Measurements from ENCODE around the gene POLD1.
"Not testable (repeated sequence)": the region's sequence is repeated elsewhere in the genome, so short reads cannot be mapped to it uniquely, and the experiment has no call there.

Gene POLD1

DNA sequence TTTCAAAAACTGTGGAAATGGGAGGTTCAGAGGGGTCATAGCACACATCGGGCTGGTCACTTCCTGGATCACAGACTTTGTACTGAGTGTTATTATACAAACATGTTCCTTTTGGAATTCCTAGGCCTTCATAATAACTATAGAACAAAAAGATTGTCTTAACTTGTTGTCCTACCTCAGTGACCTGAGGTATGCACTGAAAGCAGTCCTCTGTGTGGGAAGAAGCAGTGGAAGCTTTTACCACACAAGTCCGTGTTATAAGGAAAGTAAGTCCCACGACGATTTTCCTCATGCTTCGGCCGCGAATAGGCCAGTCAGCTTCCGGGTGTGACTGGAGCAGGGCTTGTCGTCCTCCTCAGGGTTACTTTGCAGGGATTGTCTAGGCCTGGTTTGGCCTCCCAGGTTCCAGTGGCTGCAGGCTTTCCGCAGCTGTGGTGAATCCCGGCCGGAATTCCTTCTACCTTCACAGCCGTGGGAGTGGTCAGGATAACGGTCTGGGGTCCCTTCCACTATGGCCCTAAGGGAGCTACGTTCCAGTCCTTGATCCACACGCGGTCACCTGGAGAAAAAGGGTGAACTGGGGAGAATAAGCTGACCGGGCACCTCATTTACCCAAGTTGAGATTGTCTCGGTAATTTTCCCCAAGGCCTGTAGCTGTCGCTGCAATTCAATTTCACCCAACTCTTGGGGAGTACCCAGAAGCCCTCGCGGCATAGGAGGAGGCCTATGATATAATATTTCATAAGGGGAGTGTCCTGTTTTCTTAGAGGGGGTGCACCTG lies 34.7 kb upstream of the POLD1 start:
- Histone ChIP-seq H3K27me3 (ENCODE audit: insufficient read depth, low read depth, severe bottlenecking) (no peaks in the 10 kb centered on the region), H3K27ac (no peak overlapping the region), H3K4me3 (ENCODE audit: low read depth, low read length) (no peak overlapping the region), H3K36me3 (no peaks in the 10 kb centered on the region; the same call in 1 of the 2 replicates), H3K9me3 (ENCODE audit: severe bottlenecking) (no peaks in the 10 kb centered on the region)
- no peak for DNase-seq
- TF ChIP-seq, protein P1, sequence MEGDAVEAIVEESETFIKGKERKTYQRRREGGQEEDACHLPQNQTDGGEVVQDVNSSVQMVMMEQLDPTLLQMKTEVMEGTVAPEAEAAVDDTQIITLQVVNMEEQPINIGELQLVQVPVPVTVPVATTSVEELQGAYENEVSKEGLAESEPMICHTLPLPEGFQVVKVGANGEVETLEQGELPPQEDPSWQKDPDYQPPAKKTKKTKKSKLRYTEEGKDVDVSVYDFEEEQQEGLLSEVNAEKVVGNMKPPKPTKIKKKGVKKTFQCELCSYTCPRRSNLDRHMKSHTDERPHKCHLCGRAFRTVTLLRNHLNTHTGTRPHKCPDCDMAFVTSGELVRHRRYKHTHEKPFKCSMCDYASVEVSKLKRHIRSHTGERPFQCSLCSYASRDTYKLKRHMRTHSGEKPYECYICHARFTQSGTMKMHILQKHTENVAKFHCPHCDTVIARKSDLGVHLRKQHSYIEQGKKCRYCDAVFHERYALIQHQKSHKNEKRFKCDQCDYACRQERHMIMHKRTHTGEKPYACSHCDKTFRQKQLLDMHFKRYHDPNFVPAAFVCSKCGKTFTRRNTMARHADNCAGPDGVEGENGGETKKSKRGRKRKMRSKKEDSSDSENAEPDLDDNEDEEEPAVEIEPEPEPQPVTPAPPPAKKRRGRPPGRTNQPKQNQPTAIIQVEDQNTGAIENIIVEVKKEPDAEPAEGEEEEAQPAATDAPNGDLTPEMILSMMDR (IDR thresholded peaks at IDR 0.05; ENCODE audit: low read depth, low read length): no peak

DNA sequence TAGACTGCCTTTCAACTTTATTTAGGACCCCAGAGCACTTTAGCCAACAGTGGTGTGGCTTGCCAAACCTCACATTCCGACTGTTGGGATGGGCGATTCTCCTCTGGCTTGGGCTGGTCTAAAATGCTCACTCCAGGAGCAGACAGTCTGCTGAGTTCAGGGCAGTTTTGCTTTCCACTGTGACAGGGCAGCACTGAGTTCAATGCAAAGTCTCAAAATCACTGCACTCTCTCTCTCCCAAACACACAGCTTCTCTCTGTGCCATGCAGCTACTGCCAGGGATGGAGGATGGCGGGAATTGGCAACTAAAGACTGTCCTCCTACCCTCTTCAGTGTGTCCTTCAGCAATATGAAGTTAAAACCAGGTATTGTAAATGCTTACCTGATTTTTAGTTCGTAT lies 31.9 kb upstream of the POLD1 start:
- no peaks in the 10 kb centered on the region for H3K36me3 ChIP-seq
- H3K27ac ChIP-seq: no peak overlapping the region
- no peak for DNase-seq
- TF ChIP-seq, protein P1 (IDR thresholded peaks at IDR 0.05; ENCODE audit: low read depth, low read length): no peak
- H3K9me3 ChIP-seq (ENCODE audit: severe bottlenecking): no peaks in the 10 kb centered on the region
- H3K4me3 ChIP-seq (ENCODE audit: low read depth, low read length): no peak overlapping the region
- H3K27me3 ChIP-seq (ENCODE audit: insufficient read depth, low read depth, severe bottlenecking): no peaks in the 10 kb centered on the region

DNA sequence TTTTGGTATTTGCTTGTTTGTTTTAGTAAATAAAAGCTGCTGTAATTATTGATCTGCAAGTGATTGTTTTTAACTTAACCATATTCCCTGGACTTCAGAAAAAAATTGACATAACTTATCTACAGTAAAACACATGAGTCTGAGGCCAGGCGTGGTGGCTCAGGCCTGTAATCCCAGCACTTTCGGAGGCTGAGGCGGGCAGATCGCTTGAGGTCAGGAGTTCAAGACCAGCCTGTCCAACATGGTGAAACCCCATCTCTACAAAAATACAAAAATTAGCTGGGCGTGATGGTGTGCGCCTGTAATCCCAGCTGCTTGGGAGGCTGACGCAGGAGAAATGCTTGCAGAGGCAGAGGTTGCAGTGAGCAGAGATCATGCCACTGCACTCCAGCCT lies 30.7 kb upstream of the POLD1 start:
- H3K36me3 ChIP-seq; H3K27ac ChIP-seq; H3K27me3 ChIP-seq (ENCODE audit: insufficient read depth, low read depth, severe bottlenecking); H3K9me3 ChIP-seq (ENCODE audit: severe bottlenecking); DNase-seq; H3K4me3 ChIP-seq (ENCODE audit: low read depth, low read length): not testable (repeated sequence)

DNA sequence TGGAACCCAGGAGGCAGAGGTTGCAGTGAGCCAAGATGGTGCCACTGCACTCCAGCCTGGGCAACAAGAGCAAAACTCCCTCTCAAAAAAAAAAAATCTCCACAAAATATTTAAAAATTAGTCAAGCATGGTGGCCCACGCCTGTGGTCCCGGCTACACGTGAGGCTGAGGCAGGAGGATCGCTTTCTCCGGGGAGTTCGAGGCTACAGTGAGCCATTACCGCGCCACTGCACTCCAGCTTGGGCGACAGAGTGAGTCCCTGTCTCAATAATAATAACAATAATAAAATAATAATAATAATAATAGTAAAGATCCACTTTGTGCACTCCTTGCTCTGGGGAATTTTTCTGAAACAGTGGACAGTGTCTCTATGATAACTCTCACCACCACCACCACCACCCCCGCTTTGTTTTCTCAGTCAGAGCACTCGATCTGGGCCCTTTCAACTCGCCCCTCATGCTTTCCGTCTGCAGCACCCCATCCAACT lies 27.4 kb upstream of the POLD1 start:
- DNase-seq: no peak
- Histone ChIP-seq H3K9me3 (ENCODE audit: severe bottlenecking) (no peaks in the 10 kb centered on the region), H3K4me3 (ENCODE audit: low read depth, low read length) (no peak overlapping the region; the same call in 1 of the 2 replicates), H3K27ac (no peak overlapping the region), H3K36me3 (no peaks in the 10 kb centered on the region), H3K27me3 (ENCODE audit: insufficient read depth, low read depth, severe bottlenecking) (no peaks in the 10 kb centered on the region)
- TF ChIP-seq, protein P1 (IDR thresholded peaks at IDR 0.05; ENCODE audit: low read depth, low read length): no peak

DNA sequence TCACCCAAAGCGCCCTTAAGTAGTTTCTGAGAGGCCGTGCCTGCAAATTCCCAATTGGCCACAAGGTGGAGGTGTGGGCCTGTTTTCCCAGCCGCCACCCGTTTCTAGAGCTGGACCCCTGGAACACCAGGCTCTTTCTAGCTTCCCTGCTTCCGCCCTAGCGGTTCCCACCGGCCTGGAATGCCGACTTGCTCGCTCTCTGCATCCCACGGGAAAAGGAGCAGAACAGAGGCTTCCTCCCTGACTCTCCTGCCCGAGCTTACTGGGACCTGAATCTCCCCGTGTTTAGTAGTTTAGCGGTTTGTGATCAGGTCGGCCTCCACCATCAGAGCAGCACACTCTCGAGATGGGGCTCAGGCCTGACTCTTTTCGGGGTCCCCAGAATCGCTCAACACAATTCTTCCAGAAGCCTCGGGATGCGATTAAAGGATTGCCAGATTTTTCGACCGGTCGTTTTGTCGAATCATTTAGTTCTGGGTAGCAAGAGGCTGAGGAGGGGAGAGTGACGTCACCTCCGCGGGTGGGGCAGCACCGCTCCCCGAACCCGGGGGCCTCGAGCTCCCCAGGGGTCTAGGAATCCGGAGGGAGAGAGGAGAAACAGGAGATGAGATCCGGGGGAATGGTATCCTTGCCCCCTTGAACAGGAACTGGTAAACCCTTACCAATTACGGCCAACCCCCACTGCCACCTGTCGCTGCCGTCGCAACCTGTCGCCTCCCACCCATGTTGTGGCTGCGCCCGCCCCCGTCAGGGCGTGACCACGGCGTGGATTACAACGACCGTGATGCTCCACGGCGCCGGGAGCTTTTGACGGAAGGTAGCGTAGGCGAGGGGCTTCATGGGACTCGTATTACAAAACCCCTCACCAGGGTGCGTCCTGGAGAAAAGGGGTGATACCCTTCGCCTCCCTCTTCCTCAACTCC lies 26.7 kb upstream of the POLD1 start:
- Histone ChIP-seq H3K36me3 (no peaks in the 10 kb centered on the region), H3K9me3 (ENCODE audit: severe bottlenecking) (no peaks in the 10 kb centered on the region), H3K27ac (peak overlapping the region; percentile 63), H3K4me3 (ENCODE audit: low read depth, low read length) (peak overlapping the region; percentile 93), H3K27me3 (ENCODE audit: insufficient read depth, low read depth, severe bottlenecking) (no peaks in the 10 kb centered on the region)
- peak; percentile 75 for DNase-seq
- TF ChIP-seq, protein P1 (IDR thresholded peaks at IDR 0.05; ENCODE audit: low read depth, low read length): peak; percentile 71
